Stimulated activated CD8-positive, alpha-beta memory T cell treated with anti-CD3 and anti-CD28 coated beads, Interleukin-15, amount 100 ng/mL, for 4 hours (primary cell): ENCODE results near the gene ROS1.
A peak's percentile ranks its signal among the peaks of the same experiment; 100 is the strongest.
"Not testable (repeated sequence)": the region's sequence is repeated elsewhere in the genome, so short reads cannot be mapped to it uniquely, and the experiment has no call there.

Source experiments
- DNase-seq, 2 donors: peaks; one replicate each; pipeline ENCODE4 v3.0.0-alpha.2; 2020; ENCODE audit warnings: low read depth in 2 of 2

The ROS1 gene

GRCh38 chr6:117425431-117426153 lies at the start of gene ROS1:
Gene ROS1 (minus strand): TSS chr6:117425942. CDS start chr6:117425656, 286 bp downstream.
- no peak for DNase-seq

GRCh38 chr6:117473401-117473800 lies 47.7 kb upstream of the ROS1 start:
- no peak for DNase-seq

- no peak for DNase-seq
Measured at GRCh38 chr6:117472667-117473066, 46.9 kb upstream of the ROS1 start.

- DNase-seq = no peak
Measured at GRCh38 chr6:117469791-117470190, 44.0 kb upstream of the ROS1 start.

GRCh38 chr6:117469356-117469755 lies 43.6 kb upstream of the ROS1 start:
- no peak for DNase-seq

GRCh38 chr6:117468527-117468926 lies 42.8 kb upstream of the ROS1 start:
- not testable (repeated sequence) for DNase-seq

GRCh38 chr6:117467876-117468275 lies 42.1 kb upstream of the ROS1 start:
- no peak for DNase-seq

- no peak for DNase-seq
Measured at GRCh38 chr6:117465691-117466090, 39.9 kb upstream of the ROS1 start.

GRCh38 chr6:117464700-117465099 lies 39.0 kb upstream of the ROS1 start:
- no peak for DNase-seq

GRCh38 chr6:117463762-117464665 lies 38.3 kb upstream of the ROS1 start:
- DNase-seq = no peak

- DNase-seq = no peak
Measured at GRCh38 chr6:117459204-117459944, 33.6 kb upstream of the ROS1 start.

- no peak for DNase-seq
Measured at GRCh38 chr6:117456998-117457397, 31.3 kb upstream of the ROS1 start.

- no peak for DNase-seq
Measured at GRCh38 chr6:117456250-117456649, 30.5 kb upstream of the ROS1 start.

- DNase-seq = no peak
Measured at GRCh38 chr6:117451671-117452070, 25.9 kb upstream of the ROS1 start.

GRCh38 chr6:117449549-117450439 lies 24.1 kb upstream of the ROS1 start:
- peak in 1 of 2 donors; percentile 25 for DNase-seq

- DNase-seq = no peak
Measured at GRCh38 chr6:117448732-117449485, 23.2 kb upstream of the ROS1 start.

- DNase-seq = no peak
Measured at GRCh38 chr6:117448011-117448410, 22.3 kb upstream of the ROS1 start.

- no peak for DNase-seq
Measured at GRCh38 chr6:117446861-117447260, 21.1 kb upstream of the ROS1 start.

- DNase-seq = no peak
Measured at GRCh38 chr6:117444600-117444999, 18.9 kb upstream of the ROS1 start.

GRCh38 chr6:117442313-117442712 lies 16.6 kb upstream of the ROS1 start:
- not testable (repeated sequence) for DNase-seq
